ENCODE measurements around the gene THSD7A.

The THSD7A gene

GRCh38 chr7:11689096-11689495 lies 142.9 kb downstream of the THSD7A start:
- no peaks in the 10 kb centered on the region for H3K36me3 ChIP-seq (ENCODE audit: control insufficient read depth, insufficient read depth, low read length)
- no peak overlapping the region for H3K27ac ChIP-seq
- no peak overlapping the region for H3K4me2 ChIP-seq (ENCODE audit: low read length)
- no peak for TF ChIP-seq CTCF (IDR thresholded peaks at IDR 0.05)
- peaks cover 3% of the 10 kb centered on the region for H3K9me3 ChIP-seq (ENCODE audit: control insufficient read depth, low read length)
- peaks cover 3% of the 10 kb centered on the region for H3K79me2 ChIP-seq
- peak overlapping the region; percentile 30 for H2AFZ ChIP-seq
- H3K9ac ChIP-seq = no peak overlapping the region
- H3K4me1 ChIP-seq = peaks cover 20% of the 10 kb centered on the region
- no peaks in the 10 kb centered on the region for H3K27me3 ChIP-seq (ENCODE audit: control insufficient read depth, insufficient read depth, low read length)
- H3K4me3 ChIP-seq (ENCODE audit: low read depth, low read length) = no peak overlapping the region

GRCh38 chr7:11681461-11681860 lies 150.5 kb downstream of the THSD7A start:
- no peak overlapping the region for H3K9ac ChIP-seq
- no peaks in the 10 kb centered on the region for H3K27me3 ChIP-seq (ENCODE audit: control insufficient read depth, insufficient read depth, low read length)
- H3K4me2 ChIP-seq (ENCODE audit: low read length) = no peak overlapping the region
- H3K4me1 ChIP-seq = no peaks in the 10 kb centered on the region
- H3K79me2 ChIP-seq = peaks cover 22% of the 10 kb centered on the region
- no peak overlapping the region for H2AFZ ChIP-seq
- no peak overlapping the region for H3K4me3 ChIP-seq (ENCODE audit: low read depth, low read length)
- H3K9me3 ChIP-seq (ENCODE audit: control insufficient read depth, low read length) = no peaks in the 10 kb centered on the region
- no peak for TF ChIP-seq CTCF (IDR thresholded peaks at IDR 0.05)
- H3K27ac ChIP-seq = no peak overlapping the region
- H3K36me3 ChIP-seq (ENCODE audit: control insufficient read depth, insufficient read depth, low read length) = no peaks in the 10 kb centered on the region

- H3K4me1 ChIP-seq = no peaks in the 10 kb centered on the region
- no peak overlapping the region for H3K4me2 ChIP-seq (ENCODE audit: low read length)
- H3K79me2 ChIP-seq = peaks cover 11% of the 10 kb centered on the region
- H3K36me3 ChIP-seq (ENCODE audit: control insufficient read depth, insufficient read depth, low read length) = no peaks in the 10 kb centered on the region
- TF ChIP-seq CTCF (IDR thresholded peaks at IDR 0.05) = no peak
- H3K27me3 ChIP-seq (ENCODE audit: control insufficient read depth, insufficient read depth, low read length) = no peaks in the 10 kb centered on the region
- no peak overlapping the region for H3K9ac ChIP-seq
- H3K9me3 ChIP-seq (ENCODE audit: control insufficient read depth, low read length) = no peaks in the 10 kb centered on the region
- no peak overlapping the region for H3K4me3 ChIP-seq (ENCODE audit: low read depth, low read length)
- no peak overlapping the region for H3K27ac ChIP-seq
- H2AFZ ChIP-seq = no peak overlapping the region
Observed at GRCh38 chr7:11675163-11675562, 156.8 kb downstream of the THSD7A start.

- no peak overlapping the region for H3K4me3 ChIP-seq (ENCODE audit: low read depth, low read length)
Observed at GRCh38 chr7:11668727-11669126, 163.3 kb downstream of the THSD7A start.

More at GRCh38 chr7:11668727-11669126, 163.3 kb downstream of the THSD7A start:
- Histone ChIP-seq H3K27ac (no peak overlapping the region), H3K36me3 (ENCODE audit: control insufficient read depth, insufficient read depth, low read length) (no peaks in the 10 kb centered on the region), H3K27me3 (ENCODE audit: control insufficient read depth, insufficient read depth, low read length) (no peaks in the 10 kb centered on the region), H3K9me3 (ENCODE audit: control insufficient read depth, low read length) (no peaks in the 10 kb centered on the region), H3K4me2 (ENCODE audit: low read length) (no peak overlapping the region), H3K4me1 (no peaks in the 10 kb centered on the region), H2AFZ (no peak overlapping the region), H3K79me2 (no peaks in the 10 kb centered on the region), H3K9ac (no peak overlapping the region)
- no peak for TF ChIP-seq CTCF (IDR thresholded peaks at IDR 0.05)

All from parathyroid adenoma (tissue), 2 donors.